KOPT-K1 (cell line): Measurements from ENCODE around the gene HELB.

Source experiments
- H3K27ac ChIP-seq: fragments of 200-600 bp; sonication (generic); 2 replicates; pipeline ENCODE4 v1.5.1; 2016; ENCODE audit warnings: antibody characterized with exemption, mild to moderate bottlenecking, low read depth, low read length; ENCODE audit not compliant: poor library complexity, severe bottlenecking
- H3K36me3 ChIP-seq: fragments of 200-600 bp; sonication (generic); 2 replicates; pipeline ENCODE4 v1.5.1; 2017; ENCODE audit warnings: antibody characterized with exemption, mild to moderate bottlenecking, low read length, moderate library complexity; ENCODE audit not compliant: insufficient read depth
- H3K9me3 ChIP-seq: fragments of 200-600 bp; sonication (generic); 2 replicates; pipeline ENCODE4 v1.5.1; 2017; ENCODE audit warnings: antibody characterized with exemption, low read length, mild to moderate bottlenecking; ENCODE audit not compliant: insufficient read depth, poor library complexity, severe bottlenecking

HELB gene

DNA sequence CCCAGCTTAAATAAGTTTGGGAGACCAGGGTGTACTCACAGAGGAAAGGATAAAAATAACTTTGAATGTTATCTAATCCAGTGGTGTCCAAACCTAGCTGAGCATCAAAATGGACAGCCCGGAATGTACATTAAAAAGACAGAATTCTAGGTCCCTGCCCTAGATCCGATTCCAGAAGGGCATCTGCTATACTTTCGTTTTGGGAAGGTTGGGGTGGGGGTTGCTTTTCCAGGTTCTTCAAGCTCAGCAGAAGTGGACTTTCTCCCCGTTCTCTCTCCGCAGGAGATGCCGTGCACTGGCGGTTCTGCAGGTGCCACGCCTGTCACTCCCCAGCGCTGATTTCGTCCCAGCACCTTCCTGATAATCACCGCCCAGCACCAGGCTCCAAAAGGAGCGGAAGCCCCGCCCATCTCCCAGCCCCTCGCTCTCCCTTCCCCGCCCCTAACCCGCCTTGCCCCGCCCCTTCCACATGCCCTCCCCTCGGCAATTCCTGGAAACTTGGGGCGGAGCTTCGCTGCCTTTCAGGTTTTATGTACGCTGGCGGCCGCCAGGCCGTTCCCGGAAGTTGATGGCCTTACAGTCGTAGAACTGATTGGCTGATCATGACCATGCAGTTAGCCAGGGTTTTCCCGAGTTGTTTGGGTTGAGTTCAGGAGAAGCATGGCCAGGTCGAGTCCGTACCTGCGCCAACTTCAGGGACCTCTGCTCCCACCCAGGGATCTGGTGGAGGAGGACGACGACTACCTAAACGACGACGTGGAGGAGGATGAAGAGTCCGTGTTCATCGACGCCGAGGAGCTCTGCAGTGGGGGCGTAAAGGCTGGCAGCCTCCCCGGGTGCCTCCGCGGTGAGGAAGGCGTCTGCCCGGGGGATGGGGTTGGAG lies at the start of gene HELB:
TSS of gene HELB (plus strand) at position 550 of the 883 bp plus-strand sequence. CDS start at position 661, 111 bp downstream.
- Histone ChIP-seq H3K9me3 (no peaks in the 10 kb centered on the region), H3K36me3 (peaks cover 12% of the 10 kb centered on the region), H3K27ac (peak within 1 kb of the TSS; percentile 87)

DNA sequence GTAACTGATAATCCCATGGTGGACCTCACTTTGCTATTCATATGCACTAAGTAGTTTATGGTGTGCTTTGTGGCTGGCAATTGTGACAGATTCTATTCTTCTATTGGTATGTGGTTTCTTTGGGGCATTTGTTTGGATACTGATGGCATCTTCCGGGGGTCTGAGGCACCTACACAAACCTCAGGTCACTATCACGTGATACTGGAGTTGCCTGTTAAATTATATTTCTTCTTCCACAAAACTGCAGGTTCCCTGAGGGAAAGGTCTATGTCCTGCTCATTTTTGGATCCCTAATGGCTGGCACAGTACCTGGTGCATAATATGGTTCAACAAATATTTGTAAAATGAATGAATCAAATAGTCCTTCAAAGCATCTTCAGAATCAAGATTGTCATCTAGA lies 49.5 kb upstream of the HELB start:
- no peaks in the 10 kb centered on the region for H3K36me3 ChIP-seq
- no peak overlapping the region for H3K27ac ChIP-seq
- H3K9me3 ChIP-seq: no peaks in the 10 kb centered on the region

GRCh38 chr12:66255737-66256136 lies 46.6 kb upstream of the HELB start:
- no peaks in the 10 kb centered on the region for H3K9me3 ChIP-seq

DNA sequence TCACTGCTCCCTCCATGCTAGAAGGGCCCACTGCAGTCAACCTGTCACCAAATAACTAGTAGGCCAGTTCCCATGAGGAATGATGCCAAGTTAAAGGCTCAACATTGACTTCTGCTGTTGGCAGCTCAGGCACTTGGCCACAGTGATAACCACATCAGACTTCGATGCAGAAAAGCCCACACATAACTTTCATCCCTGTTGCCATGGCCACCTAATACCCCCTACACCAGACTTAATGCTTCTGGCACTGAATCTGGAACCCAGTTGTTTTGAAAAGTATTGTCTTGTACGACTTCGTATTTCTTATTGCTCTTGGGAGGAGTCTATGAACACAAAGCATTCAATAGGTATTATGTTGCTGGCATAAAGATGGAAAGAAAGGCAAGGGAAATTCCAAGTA lies 44.3 kb upstream of the HELB start:
- no peaks in the 10 kb centered on the region for H3K36me3 ChIP-seq
- H3K27ac ChIP-seq: no peak overlapping the region
- no peaks in the 10 kb centered on the region for H3K9me3 ChIP-seq

More at GRCh38 chr12:66255737-66256136, 46.6 kb upstream of the HELB start:
- Histone ChIP-seq H3K36me3 (no peaks in the 10 kb centered on the region), H3K27ac (no peak overlapping the region)

GRCh38 chr12:66262737-66263136 lies 39.6 kb upstream of the HELB start:
- Histone ChIP-seq H3K27ac (no peak overlapping the region), H3K9me3 (no peaks in the 10 kb centered on the region), H3K36me3 (no peaks in the 10 kb centered on the region)

- no peaks in the 10 kb centered on the region for H3K36me3 ChIP-seq
- H3K27ac ChIP-seq: no peak overlapping the region
- H3K9me3 ChIP-seq: no peaks in the 10 kb centered on the region
Observed at GRCh38 chr12:66268562-66268961, 33.7 kb upstream of the HELB start.

- H3K9me3 ChIP-seq: no peaks in the 10 kb centered on the region
- no peaks in the 10 kb centered on the region for H3K36me3 ChIP-seq
- no peak overlapping the region for H3K27ac ChIP-seq
Observed at GRCh38 chr12:66269142-66269541, 33.2 kb upstream of the HELB start.

GRCh38 chr12:66269757-66270383 lies 32.4 kb upstream of the HELB start:
- Histone ChIP-seq H3K27ac (no peak overlapping the region), H3K9me3 (no peaks in the 10 kb centered on the region), H3K36me3 (no peaks in the 10 kb centered on the region)

GRCh38 chr12:66270613-66271012 lies 31.7 kb upstream of the HELB start:
- no peaks in the 10 kb centered on the region for H3K36me3 ChIP-seq
- no peaks in the 10 kb centered on the region for H3K9me3 ChIP-seq
- H3K27ac ChIP-seq: no peak overlapping the region

DNA sequence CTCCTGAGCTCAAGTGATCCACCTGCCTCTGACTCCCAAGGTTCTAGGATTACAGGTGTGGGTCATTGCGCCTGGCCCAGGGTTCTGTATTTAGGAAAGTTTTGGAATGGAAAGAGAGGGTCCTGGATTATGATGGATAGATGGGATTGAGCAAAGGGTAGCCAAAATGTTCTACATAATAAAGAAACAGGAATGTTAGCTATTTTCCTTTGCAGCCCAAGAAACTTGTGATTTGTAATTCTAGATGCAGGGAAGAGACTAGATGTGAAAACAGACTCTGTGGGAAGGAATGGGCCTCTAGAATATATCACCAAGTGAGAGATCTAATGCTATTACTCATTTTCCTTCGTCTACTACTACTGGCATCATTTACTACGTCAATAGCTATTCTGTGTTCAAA lies 29.6 kb upstream of the HELB start:
- Histone ChIP-seq H3K36me3 (no peaks in the 10 kb centered on the region), H3K27ac (no peak overlapping the region), H3K9me3 (no peaks in the 10 kb centered on the region)

GRCh38 chr12:66273147-66273546 lies 29.1 kb upstream of the HELB start:
- Histone ChIP-seq H3K36me3 (no peaks in the 10 kb centered on the region), H3K27ac (no peak overlapping the region), H3K9me3 (no peaks in the 10 kb centered on the region)

- H3K36me3 ChIP-seq: no peaks in the 10 kb centered on the region
- H3K27ac ChIP-seq: no peak overlapping the region
- no peaks in the 10 kb centered on the region for H3K9me3 ChIP-seq
Observed at GRCh38 chr12:66275040-66275439, 27.3 kb upstream of the HELB start.

- Histone ChIP-seq H3K36me3 (no peaks in the 10 kb centered on the region), H3K27ac (no peak overlapping the region), H3K9me3 (peaks cover 18% of the 10 kb centered on the region)
Observed at GRCh38 chr12:66279123-66279712, 23.1 kb upstream of the HELB start.

DNA sequence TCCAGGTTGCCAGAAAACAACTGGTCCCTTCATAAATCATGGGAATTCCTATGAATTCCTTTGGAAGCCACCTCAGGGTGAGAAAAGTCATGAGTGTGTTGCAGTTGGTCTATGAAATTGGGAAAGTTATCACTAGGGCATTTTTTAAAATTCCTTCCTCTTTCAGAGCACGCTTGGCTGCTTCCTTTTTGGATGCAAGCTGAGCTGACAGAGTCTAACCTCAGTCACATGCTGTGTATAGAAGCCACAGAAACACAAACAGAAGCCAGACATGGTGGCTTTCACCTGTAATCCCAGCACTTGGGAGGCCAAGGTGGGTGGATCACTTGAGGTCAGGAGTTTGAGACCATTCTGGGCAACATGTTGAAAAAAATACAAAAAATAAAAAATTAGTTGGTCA lies 21.7 kb upstream of the HELB start:
- no peak overlapping the region for H3K27ac ChIP-seq
- H3K36me3 ChIP-seq: no peaks in the 10 kb centered on the region
- H3K9me3 ChIP-seq: peaks cover 18% of the 10 kb centered on the region

GRCh38 chr12:66282244-66282643 lies 20.0 kb upstream of the HELB start:
- no peak overlapping the region for H3K27ac ChIP-seq
- no peaks in the 10 kb centered on the region for H3K36me3 ChIP-seq
- H3K9me3 ChIP-seq: peaks cover 18% of the 10 kb centered on the region
